ENCODE data around the gene GRB2. TPM values are rescaled to one million over a fixed set of nuclear protein-coding genes. Genes with fewer than 3 reads are reported as not detected.
"Not testable (repeated sequence)": the region's sequence is repeated elsewhere in the genome, so short reads cannot be mapped to it uniquely, and the experiment has no call there.

GRB2 gene
- polyA plus RNA-seq, 3 donors = 23.7 to 73.0 (median 58.6) TPM

DNA sequence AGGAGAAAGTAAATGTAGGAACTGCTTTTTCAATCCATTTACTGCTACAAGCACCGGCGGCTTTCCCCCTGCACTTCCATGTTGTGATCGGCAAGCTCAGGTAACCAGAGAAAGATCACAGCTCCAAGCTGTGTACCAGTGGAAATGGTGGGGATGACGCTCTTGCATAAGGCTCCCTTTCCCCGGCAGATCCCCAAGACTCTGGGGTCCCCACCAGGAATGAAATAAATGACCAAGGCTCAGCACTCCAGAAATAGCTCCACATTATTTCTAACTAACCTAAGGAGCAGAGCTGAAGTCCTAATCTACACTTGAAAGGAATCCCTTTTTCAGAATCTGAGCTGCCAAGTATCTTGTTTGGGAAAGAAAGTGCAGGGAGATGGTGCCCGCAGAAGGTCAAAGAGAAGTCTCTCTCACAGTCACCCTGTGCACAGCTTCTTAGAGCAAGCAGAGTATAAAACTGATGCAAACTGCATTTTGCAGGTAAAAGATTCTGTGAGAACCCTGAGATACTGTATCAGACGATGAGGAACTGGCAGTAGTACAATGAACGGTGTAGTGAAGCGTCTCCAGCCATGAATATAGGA is 11.1 kb downstream of the GRB2 start:
- 5 to 16% (median 10%) methylated on average over 9 of the region's 9 CpGs for WGBS, 3 donors
- H3K27ac ChIP-seq (ENCODE audit: low read depth, low read length) = no peak overlapping the region

DNA sequence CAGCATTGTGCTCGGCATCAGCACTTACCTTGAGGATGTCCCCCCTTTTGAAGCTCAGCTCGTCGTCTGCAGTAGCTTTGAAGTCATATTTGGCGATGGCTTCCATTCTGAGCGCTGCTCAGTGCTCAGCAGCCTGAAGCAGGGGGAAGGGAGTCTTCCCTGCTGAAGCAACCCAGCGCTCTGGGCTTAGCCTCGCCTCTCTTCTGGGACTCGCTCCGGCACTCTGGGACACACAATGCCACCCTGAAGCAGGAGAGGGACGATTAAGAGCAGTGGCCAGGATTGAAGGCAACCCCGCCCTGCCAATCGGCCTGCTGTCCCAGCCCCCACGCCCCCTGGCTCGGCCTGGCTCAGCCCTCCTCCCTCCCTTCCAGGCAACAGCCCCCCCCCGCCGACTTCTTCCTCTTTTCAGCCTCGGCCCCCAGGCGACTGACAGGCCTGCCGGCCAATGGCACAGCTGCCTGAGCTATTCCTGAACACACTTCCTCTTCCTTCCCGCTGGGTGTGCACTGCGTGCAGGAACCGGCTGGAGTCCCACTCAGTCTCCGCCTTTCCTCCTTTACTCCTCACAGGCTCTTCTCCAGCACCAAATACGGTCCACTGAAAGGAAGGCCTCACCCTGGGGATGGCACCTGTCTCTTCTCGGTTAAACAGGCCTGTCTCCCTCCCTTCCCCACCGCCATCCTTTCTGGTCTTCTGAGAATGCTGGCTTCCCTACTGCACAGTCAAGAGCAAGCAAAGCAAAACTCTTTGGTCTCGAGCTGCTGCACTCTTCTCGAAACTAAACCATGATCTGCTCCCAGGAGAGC is 11.8 kb downstream of the GRB2 start:
- no peak overlapping the region for H3K27ac ChIP-seq (ENCODE audit: low read depth, low read length)
- 0 to 2% (median 2%) methylated on average over 26 to 28 of the region's 28 CpGs for WGBS, 3 donors

DNA sequence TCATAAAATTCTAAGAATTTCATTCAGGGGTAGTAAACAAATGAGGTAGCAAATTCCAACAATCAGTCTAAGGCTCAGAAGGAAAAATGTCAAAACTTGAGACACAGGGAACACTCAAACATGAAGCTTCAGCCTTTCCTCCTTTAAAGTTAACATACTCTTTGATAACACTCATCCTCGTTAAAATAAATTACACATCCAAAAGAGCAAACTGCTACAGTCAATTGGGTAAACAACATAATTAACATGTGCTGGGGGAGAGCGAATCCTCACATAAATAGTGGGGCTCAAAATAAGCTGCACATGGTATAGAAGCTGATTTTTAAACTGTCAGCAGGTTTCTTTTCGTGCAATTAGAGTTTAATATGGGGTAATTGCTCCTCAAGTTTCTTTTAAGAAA is 12.9 kb downstream of the GRB2 start:
- no peak overlapping the region for H3K27ac ChIP-seq (ENCODE audit: low read depth, low read length)
- 53 to 67% (median 55%) methylated on average over 3 of the region's 3 CpGs for WGBS, 3 donors

DNA sequence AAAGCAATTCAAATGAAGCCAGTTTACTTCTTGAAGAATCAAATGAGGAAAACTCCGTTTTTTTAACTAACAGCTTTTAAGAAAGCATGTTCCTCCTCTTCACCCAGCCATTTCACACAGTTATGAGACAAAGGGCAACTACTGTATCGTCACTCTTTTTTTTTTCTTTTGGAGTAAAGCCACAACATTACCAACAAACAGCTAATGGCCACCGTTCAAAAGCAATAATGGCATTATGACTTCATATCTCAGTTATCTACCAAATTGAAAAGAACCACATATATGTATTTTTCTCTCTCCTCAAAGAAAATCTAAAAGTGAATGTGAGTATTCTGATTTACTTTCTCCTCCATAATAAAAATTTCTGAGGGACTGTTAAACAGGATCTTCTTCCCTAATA is 14.5 kb downstream of the GRB2 start:
- WGBS, 3 donors = 31 to 56% (median 34%) methylated on average over 3 of the region's 3 CpGs
- H3K27ac ChIP-seq (ENCODE audit: low read depth, low read length) = no peak overlapping the region

DNA sequence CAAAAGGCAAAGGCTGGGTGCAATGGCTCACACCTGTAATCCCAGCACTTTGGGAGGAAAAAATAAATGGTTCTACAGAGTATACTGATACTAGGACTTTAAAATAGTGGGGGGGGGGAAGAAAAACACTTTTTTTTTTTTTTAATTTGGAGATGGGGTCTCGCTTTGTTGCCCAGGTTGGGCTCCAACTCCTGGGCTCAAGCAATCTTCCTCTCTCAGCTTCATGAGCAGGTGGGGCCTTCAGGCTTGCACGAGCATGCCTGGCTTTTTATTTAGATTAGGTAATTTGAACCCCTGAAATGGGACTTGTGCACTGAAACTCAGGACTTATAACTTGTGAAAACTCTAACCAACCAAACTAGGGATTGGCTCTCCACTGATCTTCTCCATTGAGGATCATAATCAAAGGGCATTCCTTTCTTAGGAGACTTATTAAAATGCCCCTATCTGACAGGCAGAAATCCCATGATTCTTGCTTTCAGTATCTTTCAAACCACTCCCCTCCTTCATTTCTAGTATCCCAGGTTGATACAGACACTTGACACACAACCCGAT is 16.9 kb downstream of the GRB2 start:
- 61 to 83% (median 82%) methylated on average over 3 of the region's 3 CpGs for WGBS, 3 donors
- no peak overlapping the region for H3K27ac ChIP-seq (ENCODE audit: low read depth, low read length)

DNA sequence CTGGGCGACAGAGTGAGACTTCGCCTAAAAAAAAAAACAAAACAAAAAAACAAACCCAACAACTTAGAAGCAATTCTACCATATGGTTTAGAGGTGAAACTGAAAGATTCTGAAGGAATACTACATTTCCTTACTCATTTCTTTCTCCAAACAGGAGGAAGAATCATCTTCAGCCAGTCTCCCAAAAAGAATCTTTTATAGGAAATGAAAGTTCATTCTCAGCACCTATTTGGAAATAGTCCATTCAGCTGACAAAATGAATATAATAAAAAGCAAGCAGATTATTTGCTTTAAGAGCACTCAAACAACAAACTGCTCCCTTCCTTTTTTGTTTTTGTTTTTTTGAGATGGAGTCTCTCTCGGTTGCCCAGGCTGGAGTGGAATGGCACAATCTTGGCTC is 17.7 kb downstream of the GRB2 start:
- 80 to 86% (median 83%) methylated on average over 3 of the region's 3 CpGs for WGBS, 3 donors
- no peak overlapping the region for H3K27ac ChIP-seq (ENCODE audit: low read depth, low read length)

DNA sequence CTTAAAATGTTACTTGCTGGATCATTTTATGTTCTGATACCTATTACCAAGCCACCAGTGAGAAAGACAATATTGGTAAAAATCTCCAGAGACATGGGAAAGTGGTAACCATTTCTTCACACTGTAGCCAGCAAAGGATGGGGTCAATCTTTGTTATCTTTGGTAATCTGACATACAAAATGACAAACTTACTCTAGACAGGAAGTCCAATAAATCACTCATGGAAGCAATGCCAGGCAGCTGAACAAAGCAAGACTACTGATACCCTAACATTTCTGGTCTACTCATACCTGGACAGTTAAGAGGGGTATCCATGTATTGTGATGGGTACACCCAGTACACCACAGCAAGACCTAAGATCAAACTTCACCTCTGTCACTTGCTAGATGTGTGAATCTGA is 19.0 kb downstream of the GRB2 start:
- H3K27ac ChIP-seq (ENCODE audit: low read depth, low read length) = no peak overlapping the region

DNA sequence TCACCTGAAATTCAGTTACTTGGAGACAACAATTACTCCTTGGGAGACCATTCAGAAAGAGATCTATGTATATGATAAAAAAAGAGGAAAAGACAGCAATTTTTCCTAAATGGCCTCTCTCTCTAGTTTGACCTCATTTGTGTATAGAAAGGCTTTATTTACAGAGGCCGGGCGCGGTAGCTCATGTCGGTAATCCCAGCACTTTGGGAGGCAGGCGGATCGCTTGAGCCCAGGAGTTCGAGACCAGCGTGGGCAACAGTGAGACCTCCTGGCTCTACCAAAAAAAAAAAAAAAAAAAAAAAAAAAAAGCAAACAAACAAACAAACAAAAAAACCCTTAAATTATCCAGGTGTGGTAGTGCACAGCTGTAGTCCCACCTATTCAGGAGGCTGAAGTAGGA is 20.7 kb downstream of the GRB2 start:
- H3K27ac ChIP-seq (ENCODE audit: low read depth, low read length) = no peak overlapping the region
- 96 to 98% (median 97%) methylated on average over 8 of the region's 8 CpGs for WGBS, 3 donors

DNA sequence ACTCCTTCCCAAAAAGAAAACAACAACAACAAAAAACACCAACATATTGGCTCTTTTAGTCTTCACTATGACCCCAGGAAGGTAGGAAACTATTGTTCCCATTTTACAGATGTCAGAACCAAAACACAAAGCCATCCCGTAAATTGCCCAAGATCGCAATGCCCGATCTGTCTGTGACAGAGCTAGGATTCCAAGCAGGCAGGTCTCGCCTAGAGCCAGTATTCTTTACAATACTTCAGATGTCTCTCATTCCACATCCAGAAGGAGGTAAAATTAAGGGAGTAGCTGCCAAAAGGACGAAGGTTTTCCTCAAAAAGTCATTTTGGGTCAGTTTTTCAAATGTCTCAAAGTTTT is 21.7 kb downstream of the GRB2 start:
- H3K27ac ChIP-seq (ENCODE audit: low read depth, low read length) = no peak overlapping the region
- 77 to 89% (median 83%) methylated on average over 5 of the region's 5 CpGs for WGBS, 3 donors

DNA sequence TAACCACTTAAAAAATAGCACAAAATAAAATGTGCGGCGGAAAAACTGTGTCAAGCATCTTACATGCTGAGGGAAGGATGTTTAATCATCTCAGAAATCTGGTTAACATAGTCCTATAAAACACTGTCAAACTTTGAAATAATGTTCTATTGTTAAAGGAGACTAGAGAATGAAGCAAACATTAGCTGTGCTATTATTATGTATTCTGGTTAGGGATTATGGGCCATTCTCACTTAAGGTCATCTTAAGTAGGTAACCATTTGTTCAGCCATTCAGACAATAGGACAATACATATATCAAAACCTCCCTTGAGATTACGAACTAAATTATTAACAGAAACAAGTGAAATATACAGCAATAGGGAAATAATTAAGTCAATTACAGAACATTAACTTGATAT is 24.7 kb downstream of the GRB2 start:
- 87 to 90% (median 88%) methylated on average over 3 of the region's 3 CpGs for WGBS, 3 donors
- H3K27ac ChIP-seq (ENCODE audit: low read depth, low read length) = no peak overlapping the region

DNA sequence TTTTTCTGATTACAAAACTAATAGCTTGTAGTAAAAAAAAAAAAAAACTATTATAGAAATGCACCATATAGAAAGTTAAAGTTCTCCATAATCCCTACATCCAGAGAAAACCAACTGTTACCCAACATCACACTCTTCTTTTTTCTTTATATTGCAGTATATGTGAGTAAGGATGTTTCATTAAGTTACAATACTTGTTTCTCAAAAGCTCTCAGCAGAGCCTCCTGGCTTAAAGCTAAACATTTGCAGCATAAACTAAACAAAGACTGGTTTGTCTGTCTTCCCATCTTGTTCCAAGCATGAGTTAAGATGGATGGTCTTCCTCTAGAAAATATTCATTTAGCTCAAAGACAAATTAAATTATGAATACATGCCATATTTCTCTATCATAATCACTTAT is 25.2 kb downstream of the GRB2 start:
- H3K27ac ChIP-seq (ENCODE audit: low read depth, low read length) = no peak overlapping the region

DNA sequence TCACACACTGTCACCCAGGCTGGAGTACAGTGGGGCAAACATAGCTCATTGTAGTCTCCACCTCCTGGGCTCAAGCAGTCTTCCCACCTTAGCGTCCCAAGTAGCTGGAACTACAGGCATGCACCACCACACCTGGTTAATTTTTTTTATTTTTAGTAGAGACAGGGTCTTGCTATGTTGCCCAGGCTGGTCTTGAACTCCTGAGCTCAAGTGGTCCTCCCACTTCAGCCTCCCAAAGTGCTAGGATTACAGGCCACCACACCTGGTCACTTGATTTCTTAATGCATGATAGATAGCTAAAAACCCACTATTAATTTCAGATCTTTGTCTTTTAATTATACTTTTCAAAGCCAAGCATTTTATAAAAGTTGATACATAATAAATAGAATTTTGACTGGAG is 26.1 kb downstream of the GRB2 start:
- not testable (repeated sequence) for H3K27ac ChIP-seq (ENCODE audit: low read depth, low read length)
- WGBS, 3 donors = 90 to 95% (median 92%) methylated on average over 1 of the region's 1 CpG

DNA sequence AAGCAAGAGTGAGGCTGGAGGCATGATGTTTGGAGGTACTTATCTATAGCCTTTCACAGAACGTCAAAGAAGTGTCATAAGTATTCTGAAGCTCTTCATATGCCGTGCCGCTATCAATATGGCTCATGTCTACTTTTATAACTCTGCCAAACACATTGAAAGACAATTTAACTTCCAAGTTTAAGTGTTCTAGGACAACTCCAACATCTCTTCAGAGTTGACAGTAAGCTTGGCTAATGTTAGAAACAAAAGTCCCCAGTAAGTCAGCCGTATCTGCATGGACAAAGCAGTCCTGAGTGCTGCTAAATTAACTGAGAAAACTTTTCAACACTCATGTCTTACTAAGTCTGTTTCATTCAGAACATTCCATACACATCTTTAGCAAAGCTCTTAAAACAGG is 32.2 kb downstream of the GRB2 start:
- no peak overlapping the region for H3K27ac ChIP-seq (ENCODE audit: low read depth, low read length)
- WGBS, 3 donors = 73 to 84% (median 83%) methylated on average over 4 of the region's 4 CpGs

DNA sequence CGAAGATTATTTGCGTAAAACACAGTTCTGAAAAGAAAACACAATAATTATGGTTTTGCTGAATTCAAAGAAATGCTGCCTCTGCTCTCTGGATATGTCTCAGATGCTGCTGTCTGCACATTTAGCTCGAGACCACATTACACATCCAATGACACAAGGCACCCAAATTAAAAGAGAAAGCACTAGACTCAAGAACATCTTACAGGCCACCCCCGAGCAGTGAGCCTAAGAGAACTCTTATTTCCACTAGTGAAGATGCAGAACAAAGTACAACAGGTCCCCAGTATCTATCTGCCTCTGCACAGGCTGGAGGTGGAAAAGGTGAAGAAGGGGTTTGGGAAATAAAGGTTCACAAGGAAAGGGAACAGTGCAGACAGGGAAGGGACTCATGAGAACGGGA is 33.5 kb downstream of the GRB2 start:
- H3K27ac ChIP-seq (ENCODE audit: low read depth, low read length) = no peak overlapping the region
- 86 to 93% (median 86%) methylated on average over 5 of the region's 5 CpGs for WGBS, 3 donors

DNA sequence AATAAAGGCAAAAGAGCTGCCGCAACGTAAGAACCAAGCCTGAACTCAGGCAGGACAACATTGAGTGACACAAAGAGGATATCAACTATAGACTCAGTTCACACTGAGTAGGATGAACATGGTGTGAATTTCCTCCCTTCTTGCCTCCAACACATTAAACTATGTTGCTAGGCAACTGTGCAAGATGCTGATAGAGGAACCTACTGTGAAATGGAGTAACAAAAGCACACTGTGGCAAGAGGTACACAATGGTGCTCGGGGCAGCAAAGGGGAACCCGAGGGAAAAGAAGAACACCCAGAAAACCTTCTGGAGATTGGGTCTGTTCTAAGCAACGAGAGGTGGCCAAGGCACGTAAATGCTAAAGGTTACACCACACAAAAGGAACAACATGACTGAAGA is 34.1 kb downstream of the GRB2 start:
- 74 to 91% (median 76%) methylated on average over 6 of the region's 6 CpGs for WGBS, 3 donors
- H3K27ac ChIP-seq (ENCODE audit: low read depth, low read length) = no peak overlapping the region

DNA sequence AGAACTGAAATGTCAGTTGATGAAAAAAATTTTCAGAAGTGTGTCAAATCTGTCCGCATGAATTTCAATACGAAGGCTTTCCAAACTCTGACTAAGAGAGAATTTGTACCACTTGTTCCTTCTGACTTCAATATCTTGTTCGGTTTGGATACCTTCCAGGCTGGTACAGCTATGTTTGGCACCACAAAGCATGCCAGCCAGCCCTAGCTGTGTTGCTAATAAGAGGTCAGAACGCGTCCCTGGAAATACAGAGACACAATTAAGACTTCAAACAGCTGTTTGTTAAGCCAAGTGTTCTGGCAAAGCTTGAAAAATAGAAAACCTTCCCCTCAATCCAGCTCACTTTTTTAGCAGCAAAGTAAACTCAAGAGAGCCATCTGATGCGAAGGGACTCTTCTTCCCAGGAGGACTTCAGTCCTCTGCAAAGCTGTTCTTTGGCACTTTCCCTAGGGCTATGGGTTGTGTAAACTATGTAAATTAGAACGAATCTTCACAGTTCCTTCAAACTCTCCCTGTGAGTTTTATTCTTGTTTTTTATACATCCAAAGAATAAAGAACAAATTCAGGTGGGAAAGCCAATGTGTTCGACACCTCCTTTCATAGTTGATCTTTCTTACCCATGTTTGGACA is 35.1 kb downstream of the GRB2 start:
- H3K27ac ChIP-seq (ENCODE audit: low read depth, low read length) = no peak overlapping the region
- WGBS, 3 donors = 49 to 68% (median 67%) methylated on average over 8 of the region's 8 CpGs

DNA sequence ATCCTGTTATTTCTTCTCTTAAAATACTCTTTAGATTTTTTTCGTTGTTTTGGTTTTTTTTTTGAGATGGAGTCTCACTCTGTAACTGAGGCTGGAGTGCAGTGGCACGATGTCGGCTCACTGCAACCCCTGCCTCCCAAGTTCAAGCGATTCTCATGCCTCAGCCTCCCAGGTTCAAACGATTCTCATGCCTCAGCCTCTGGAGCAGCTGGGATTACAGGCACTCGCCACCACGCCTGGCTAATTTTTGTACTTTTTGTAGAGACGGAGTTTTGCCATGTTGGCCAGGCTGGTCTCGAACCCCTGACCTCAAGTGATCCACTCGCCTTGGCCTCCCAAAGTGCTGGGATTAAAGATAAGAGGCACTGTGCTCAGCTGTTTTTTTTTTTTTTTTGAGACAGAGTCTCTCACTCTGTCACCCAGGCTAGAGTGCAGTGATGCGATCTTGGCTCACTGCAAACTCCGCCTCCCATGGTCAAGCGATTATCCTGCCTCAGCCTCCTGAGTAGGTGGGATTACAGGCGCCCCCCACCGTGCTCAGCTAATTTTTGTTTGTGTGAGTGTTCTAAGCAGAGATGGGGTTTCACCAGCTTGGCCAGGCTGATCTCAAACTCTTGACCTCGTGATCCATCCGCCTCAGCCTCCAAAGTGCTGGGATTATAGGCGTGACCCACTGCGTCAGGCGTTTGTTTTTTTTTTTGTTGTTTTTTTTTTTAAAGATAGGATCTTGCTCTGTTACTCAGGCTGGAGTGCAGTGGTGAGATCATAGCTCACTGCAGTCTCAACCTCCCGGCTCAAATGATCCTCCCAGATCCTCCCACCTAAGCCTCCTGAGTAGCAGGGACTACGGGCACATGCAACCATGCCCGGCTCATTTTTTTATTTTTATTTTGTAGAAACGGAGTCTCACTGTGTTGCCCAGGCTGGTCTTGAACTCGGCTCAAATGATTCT is 37.4 kb downstream of the GRB2 start:
- H3K27ac ChIP-seq (ENCODE audit: low read depth, low read length) = not testable (repeated sequence)
- 86% methylated on average over 25 of the region's 25 CpGs for WGBS, 3 donors

DNA sequence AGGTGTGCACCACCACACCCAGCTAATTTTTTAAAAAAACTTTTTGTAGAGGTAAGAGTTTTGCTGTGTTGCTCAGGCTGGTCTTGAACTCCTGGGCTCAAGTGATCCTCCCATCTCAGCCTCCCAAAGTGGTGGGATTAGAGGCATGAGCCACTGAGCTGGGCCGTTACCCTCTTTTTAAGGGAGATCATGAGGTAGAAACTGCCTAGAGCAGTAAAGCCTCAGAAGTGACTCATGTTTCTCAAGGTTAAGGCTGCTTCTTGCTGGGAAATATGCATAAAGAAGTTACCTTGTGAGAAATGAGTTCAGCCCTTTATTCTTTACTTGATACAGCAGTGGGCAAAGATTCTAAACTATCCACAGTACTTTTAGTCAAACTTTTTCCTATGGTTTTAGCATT is 38.2 kb downstream of the GRB2 start:
- H3K27ac ChIP-seq (ENCODE audit: low read depth, low read length) = no peak overlapping the region
- WGBS, 3 donors = 59 to 89% (median 88%) methylated on average over 1 of the region's 1 CpG

DNA sequence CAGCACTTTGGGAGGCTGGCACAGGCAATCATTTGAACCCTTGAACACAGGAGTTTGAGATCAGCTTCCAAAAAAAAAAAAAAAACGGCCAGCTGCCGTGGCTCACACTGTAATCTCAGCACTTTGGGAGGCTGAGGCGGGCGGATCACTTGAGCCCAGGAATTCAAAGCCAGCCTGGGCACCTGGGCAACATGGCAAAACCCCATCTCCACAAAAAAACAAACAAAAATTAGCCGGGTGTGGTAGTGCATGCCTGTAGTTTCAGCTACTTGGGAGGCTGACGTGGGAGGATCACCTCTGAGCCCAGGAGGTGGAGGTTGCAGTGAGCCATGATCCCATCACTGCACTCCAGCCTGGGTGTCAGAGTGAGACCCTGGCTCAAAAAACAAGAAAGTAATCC is 39.0 kb downstream of the GRB2 start:
- no peak overlapping the region for H3K27ac ChIP-seq (ENCODE audit: low read depth, low read length)
- WGBS, 3 donors = 27 to 77% (median 64%) methylated on average over 6 of the region's 6 CpGs
